B cell (primary cell): Measurements from ENCODE around the gene DIPK1B. TPM values are rescaled to one million over a fixed set of nuclear protein-coding genes. Genes with fewer than 3 reads are reported as not detected.

Experiments
- ATAC-seq: fragments of 200-7000 bp; cut with Tn5 transposase; one replicate; pipeline ENCODE4 v1.10.0; 2021; ENCODE audit warnings: low read depth, mild to moderate bottlenecking, moderate number of reproducible peaks, moderate library complexity
- CTCF ChIA-PET: fragments of 350-600 bp; sonication (Branson Sonifier 250); formaldehyde crosslinking; loops from one replicate; lab custom pipeline; 2021; ENCODE audit warnings: antibody characterized with exemption, inconsistent platforms; lab: Charles Lee
- POLR2A ChIA-PET: fragments of 350-600 bp; sonication (Branson Sonifier 250); formaldehyde crosslinking; loops from one replicate; lab custom pipeline; 2021; ENCODE audit warnings: antibody characterized with exemption; lab: Charles Lee
- DNase-seq: peaks from one replicate; pipeline ENCODE4 v3.0.0; 2013
- H2AFZ ChIP-seq: 2 replicates; pipeline ENCODE4 v1.6.1; 2012; ENCODE audit warnings: mild to moderate bottlenecking, low read depth, low read length; ENCODE audit not compliant: insufficient read depth, poor library complexity, severe bottlenecking
- H3K27ac ChIP-seq, 2 donors: 1 replicate in 1 of 2; 2 replicates in 1 of 2; pipeline ENCODE4 v1.5.1; 2012 to 2013; ENCODE audit warnings: low read length in 2 of 2, mild to moderate bottlenecking in 2 of 2, moderate library complexity in 1 of 2
- H3K27me3 ChIP-seq, 4 experiments: fragments of 200-600 bp in 1 of 4; sonication (generic) in 1 of 4; replicated peaks in 1 of 4; 1 replicate in 2 of 4; 2 replicates in 2 of 4; pipeline versions ENCODE4 v1.6.1 to v1.7.0; 2013 to 2016; ENCODE audit warnings: low read length in 3 of 4, mild to moderate bottlenecking in 2 of 4, mixed read lengths in 1 of 4, moderate library complexity in 1 of 4; ENCODE audit not compliant: insufficient read depth in 4 of 4, control insufficient read depth in 3 of 4; ENCODE audit errors: control extremely low read depth in 1 of 4
- H3K36me3 ChIP-seq, 2 experiments: replicated peaks in 1 of 2; 1 replicate in 1 of 2; 2 replicates in 1 of 2; pipeline versions ENCODE4 v1.6.1 to v1.7.1; 2013; ENCODE audit warnings: low read length in 1 of 2; ENCODE audit not compliant: insufficient read depth in 2 of 2, control insufficient read depth in 1 of 2; ENCODE audit errors: control extremely low read depth in 1 of 2, extremely low read depth in 1 of 2
- H3K4me1 ChIP-seq, 2 donors: fragments of 200-600 bp in 1 of 2; sonication (generic) in 1 of 2; 1 replicate in 1 of 2; 2 replicates in 1 of 2; pipeline versions ENCODE4 v1.5.1 to v1.6.1; 2013 to 2017; ENCODE audit warnings: low read length in 2 of 2; ENCODE audit not compliant: control insufficient read depth in 2 of 2, insufficient read depth in 2 of 2
- H3K4me2 ChIP-seq: replicated peaks from 2 replicates; pipeline ENCODE3; 2012; ENCODE audit warnings: mild to moderate bottlenecking, low read depth, low read length; ENCODE audit not compliant: poor library complexity, severe bottlenecking
- H3K4me3 ChIP-seq, 5 experiments: fragments of 200-600 bp in 1 of 5; sonication (generic) in 1 of 5; 1 replicate in 3 of 5; 2 replicates in 2 of 5; pipeline versions ENCODE4 v1.5.1 to v1.7.0; 2011 to 2016; ENCODE audit warnings: low read length in 4 of 5, mild to moderate bottlenecking in 4 of 5, low read depth in 2 of 5, control low read depth in 1 of 5, moderate library complexity in 1 of 5; ENCODE audit not compliant: insufficient read depth in 1 of 5; ENCODE audit errors: control extremely low read depth in 1 of 5, extremely low read depth in 1 of 5
- H3K79me2 ChIP-seq: fragments of 200-600 bp; sonication (generic); one replicate; pipeline ENCODE4 v1.6.0; 2016; ENCODE audit warnings: low read length; ENCODE audit not compliant: control insufficient read depth, insufficient read depth
- H3K9ac ChIP-seq: fragments of 200-600 bp; sonication (generic); 2 replicates; pipeline ENCODE4 v1.6.1; 2017; ENCODE audit warnings: mild to moderate bottlenecking, low read length, moderate library complexity
- H3K9me3 ChIP-seq, 3 donors: one replicate each; pipeline versions ENCODE4 v1.6.1 to v1.7.1; 2013; ENCODE audit warnings: low read length in 2 of 3; ENCODE audit not compliant: control insufficient read depth in 2 of 3, insufficient read depth in 1 of 3; ENCODE audit errors: control extremely low read depth in 1 of 3
- H4K20me1 ChIP-seq: 2 replicates; pipeline ENCODE4 v1.6.0; 2012; ENCODE audit warnings: mild to moderate bottlenecking, low read length; ENCODE audit not compliant: insufficient read depth, control insufficient read depth, poor library complexity, severe bottlenecking
- H3K27ac Mint-ChIP-seq: one replicate; pipeline ENCODE4 v1.8.0; 2021; ENCODE audit warnings: mixed read lengths
- H3K27me3 Mint-ChIP-seq: one replicate; pipeline ENCODE4 v1.8.0; 2021; ENCODE audit warnings: mixed read lengths
- H3K4me1 Mint-ChIP-seq: one replicate; pipeline ENCODE4 v1.8.0; 2021; ENCODE audit warnings: mixed read lengths
- H3K4me3 Mint-ChIP-seq: one replicate; pipeline ENCODE4 v1.8.0; 2021; ENCODE audit warnings: mixed read lengths
- H3K9me3 Mint-ChIP-seq: one replicate; pipeline ENCODE4 v1.8.0; 2022; ENCODE audit warnings: mixed read lengths; ENCODE audit not compliant: insufficient read depth
- CTCF ChIP-seq: fragments of 200-600 bp; IDR thresholded peaks from one replicate; pipeline ENCODE4 v1.8.0; 2022; ENCODE audit warnings: antibody characterized with exemption, mild to moderate bottlenecking
- EZH2 ChIP-seq: IDR thresholded peaks from 2 replicates; pipeline ENCODE4 v1.6.1; 2012; ENCODE audit warnings: borderline replicate concordance, low read depth, mild to moderate bottlenecking, moderate library complexity, low read length; ENCODE audit not compliant: insufficient read depth, poor library complexity, severe bottlenecking
- WGBS: methylation state at CpG from one replicate; pipeline ENCODE4 v1.1.5; 2013; ENCODE audit warnings: missing lambda C conversion rate; ENCODE audit not compliant: insufficient coverage; 5-methylcytosine and 5-hydroxymethylcytosine counted together
- intact Hi-C: fragments of 100-400 bp; cut with micrococcal nuclease; formaldehyde crosslinking; loops from one replicate; pipeline ENCODE4 v1.10.0; 2022
- polyA plus RNA-seq: library from polyadenylated mRNA; depleted of rRNA; stranded (reverse); fragments of >200 nt; gene quantifications from 2 replicates; pipeline ENCODE4 v1.2.3, GENCODE V29; 2012
- total RNA-seq, 2 donors: library from RNA; stranded (reverse); fragments of 120-200 nt in 1 of 2; gene quantifications; 1 replicate in 1 of 2; 2 replicates in 1 of 2; pipeline versions ENCODE4 v1.2.3 to v1.2.4, GENCODE V29; 2013 to 2022

The DIPK1B gene
- total and polyA plus RNA-seq, 2 donors (not counting 1 experiment from before 2014, with no cell fraction given): 9.6 TPM

GRCh38 chr9:136712690-136713544 lies 545 bp downstream of the DIPK1B start:
- no peak for DNase-seq
- H3K27me3 Mint-ChIP-seq: peaks cover 23% of the 10 kb centered on the region
- peak overlapping the region; percentile 82 for H3K4me2 ChIP-seq
- peaks cover 21% of the 10 kb centered on the region for H3K4me1 Mint-ChIP-seq
- 4% methylated on average over 50 of the region's 56 CpGs for WGBS
- ChIA-PET POLR2A (interaction anchor here (1.2 to 2.4 kb wide), 4 partner anchors 10 to 17 kb away, joined by 3 to 8 read pairs (median 4); no protein-coding TSS in a partner anchor), CTCF (interaction anchor here (4.0 kb wide), 1 partner anchor 14 kb away, joined by 23 read pairs; no protein-coding TSS in a partner anchor)
- H3K9me3 ChIP-seq: peaks cover 0 to 4% (median 0%) of the 10 kb centered on the region in 3 donors
- H3K27ac Mint-ChIP-seq: peak overlapping the region; percentile 70
- peak overlapping the region; percentile 71 for H3K4me3 Mint-ChIP-seq
- H3K4me3 ChIP-seq: peak overlapping the region in 4 of 5 experiments; percentile 33 to 48 (median 38)
- H4K20me1 ChIP-seq: no peaks in the 10 kb centered on the region
- H3K79me2 ChIP-seq: peaks cover 4% of the 10 kb centered on the region
- TF ChIP-seq EZH2: peak; percentile 40
- no peak for TF ChIP-seq CTCF
- intact Hi-C loops: loop anchor here (10.0 kb wide), 1 partner anchor 48 kb away; the partner anchor contains the start of gene EGFL7
- ATAC-seq: no peak
- H3K36me3 ChIP-seq: no peaks in the 10 kb centered on the region
- peaks cover 0 to 39% (median 6%) of the 10 kb centered on the region in 4 experiments for H3K27me3 ChIP-seq
- H2AFZ ChIP-seq: peak overlapping the region; percentile 22
- H3K27ac ChIP-seq: no peak overlapping the region
- peak overlapping the region; percentile 47 for H3K9ac ChIP-seq
- H3K4me1 ChIP-seq: peaks cover 31 to 33% of the 10 kb centered on the region in 2 donors
- no peaks in the 10 kb centered on the region for H3K9me3 Mint-ChIP-seq
